Activated naive CD8-positive, alpha-beta T cell treated with anti-CD3 and anti-CD28 coated beads for 36 hours (primary cell): ENCODE data around the gene GABRD. TPM values are rescaled to one million over a fixed set of nuclear protein-coding genes. Genes with fewer than 3 reads are reported as not detected.

ENCODE experiments used
- DNase-seq: peaks from one replicate; pipeline ENCODE4 v3.0.0; 2021
- H3K27ac Mint-ChIP-seq: one replicate; pipeline ENCODE4 v1.8.0; 2022; ENCODE audit warnings: mild to moderate bottlenecking, moderate library complexity, mixed read lengths
- H3K27me3 Mint-ChIP-seq: one replicate; pipeline ENCODE4 v1.8.0; 2022; ENCODE audit warnings: mild to moderate bottlenecking, mixed read lengths
- H3K36me3 Mint-ChIP-seq: one replicate; pipeline ENCODE4 v1.8.0; 2021; ENCODE audit warnings: mild to moderate bottlenecking, mixed read lengths
- H3K4me1 Mint-ChIP-seq: one replicate; pipeline ENCODE4 v1.8.0; 2021; ENCODE audit warnings: mixed read lengths
- H3K4me3 Mint-ChIP-seq: one replicate; pipeline ENCODE4 v1.8.0; 2022; ENCODE audit warnings: mild to moderate bottlenecking, moderate library complexity, mixed read lengths
- H3K9me3 Mint-ChIP-seq: one replicate; pipeline ENCODE4 v1.8.0; 2022; ENCODE audit warnings: mixed read lengths
- total RNA-seq, 2 experiments: library from RNA; stranded (reverse); gene quantifications; one replicate each; pipeline ENCODE4 v1.2.3, GENCODE V29; 2021

Gene GABRD
- total RNA-seq, 2 experiments from 2014 or later, result not detected

DNA sequence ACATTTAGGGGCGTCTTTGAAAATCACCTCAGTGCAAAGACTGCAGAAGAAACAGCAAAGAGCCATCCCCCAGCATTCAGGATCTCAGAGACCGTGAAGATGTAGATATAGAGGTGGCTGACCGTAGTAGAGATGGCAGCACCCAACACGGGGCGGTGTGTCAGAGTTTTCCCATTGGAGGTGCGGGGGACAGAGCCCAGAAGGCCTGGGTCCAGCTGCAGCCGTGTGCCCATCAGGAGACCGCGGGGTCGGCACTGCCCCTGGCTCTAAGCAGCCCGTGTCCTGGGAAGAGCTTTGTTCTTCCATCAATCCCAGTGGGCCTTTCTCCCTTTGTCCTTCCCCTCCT lies 1.1 kb downstream of the GABRD start:
- Mint-ChIP-seq H3K27me3 (peaks cover 76% of the 10 kb centered on the region), H3K36me3 (no peaks in the 10 kb centered on the region), H3K9me3 (no peaks in the 10 kb centered on the region), H3K27ac (no peak overlapping the region), H3K4me3 (no peak overlapping the region), H3K4me1 (peaks cover 3% of the 10 kb centered on the region)
- DNase-seq, result no peak

- H3K36me3 Mint-ChIP-seq, result no peaks in the 10 kb centered on the region
- no peak for DNase-seq
- no peak overlapping the region for H3K27ac Mint-ChIP-seq
- H3K27me3 Mint-ChIP-seq, result peaks cover 65% of the 10 kb centered on the region
- no peak overlapping the region for H3K4me3 Mint-ChIP-seq
- H3K4me1 Mint-ChIP-seq, result peaks cover 3% of the 10 kb centered on the region
- no peaks in the 10 kb centered on the region for H3K9me3 Mint-ChIP-seq
These were observed 2.4 kb downstream of the GABRD start for GRCh38 chr1:2021550-2021949.

DNA sequence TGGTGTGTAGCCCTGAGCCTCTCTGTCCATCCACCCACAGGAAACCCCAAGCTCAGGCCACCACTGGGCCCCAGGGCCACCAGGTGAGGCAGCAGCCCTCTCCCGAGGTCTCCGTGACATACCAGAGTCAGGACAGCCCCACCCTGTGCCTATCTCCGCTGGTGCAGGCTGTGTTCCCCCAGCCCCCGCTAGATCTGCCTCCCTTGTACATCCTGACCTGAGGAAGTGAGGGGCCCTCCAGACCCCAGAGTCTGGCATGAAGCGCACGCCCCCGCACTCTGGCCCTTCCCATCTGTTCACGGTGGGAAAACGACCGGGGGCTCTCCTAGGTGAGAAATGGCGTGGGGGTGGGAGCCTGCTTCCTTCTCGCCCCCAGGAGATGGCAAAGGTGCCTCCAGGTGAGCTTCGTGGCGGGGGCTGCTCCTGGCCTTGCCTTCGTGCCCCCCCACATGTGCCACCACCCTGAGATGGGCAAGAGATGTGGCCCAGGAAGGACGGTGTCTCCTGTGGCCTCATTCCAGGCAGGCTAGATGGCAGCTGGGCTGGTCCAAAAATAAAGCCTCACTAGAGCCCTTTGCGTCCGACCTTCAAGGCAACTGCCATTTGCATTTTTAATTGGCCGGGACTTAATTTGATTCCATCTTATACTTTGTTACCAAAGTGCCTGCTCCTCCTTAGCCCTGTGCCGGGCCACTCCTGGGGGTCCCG lies 3.1 kb downstream of the GABRD start:
- Mint-ChIP-seq H3K36me3 (no peaks in the 10 kb centered on the region), H3K9me3 (no peaks in the 10 kb centered on the region), H3K27ac (no peak overlapping the region), H3K4me1 (peaks cover 3% of the 10 kb centered on the region), H3K4me3 (no peak overlapping the region), H3K27me3 (peaks cover 58% of the 10 kb centered on the region)
- DNase-seq, result no peak

GRCh38 chr1:2023187-2023586 lies 4.0 kb downstream of the GABRD start:
- Mint-ChIP-seq H3K27ac (no peak overlapping the region), H3K4me3 (no peak overlapping the region), H3K36me3 (no peaks in the 10 kb centered on the region), H3K4me1 (peaks cover 3% of the 10 kb centered on the region), H3K27me3 (peaks cover 49% of the 10 kb centered on the region), H3K9me3 (no peaks in the 10 kb centered on the region)
- DNase-seq, result no peak

DNA sequence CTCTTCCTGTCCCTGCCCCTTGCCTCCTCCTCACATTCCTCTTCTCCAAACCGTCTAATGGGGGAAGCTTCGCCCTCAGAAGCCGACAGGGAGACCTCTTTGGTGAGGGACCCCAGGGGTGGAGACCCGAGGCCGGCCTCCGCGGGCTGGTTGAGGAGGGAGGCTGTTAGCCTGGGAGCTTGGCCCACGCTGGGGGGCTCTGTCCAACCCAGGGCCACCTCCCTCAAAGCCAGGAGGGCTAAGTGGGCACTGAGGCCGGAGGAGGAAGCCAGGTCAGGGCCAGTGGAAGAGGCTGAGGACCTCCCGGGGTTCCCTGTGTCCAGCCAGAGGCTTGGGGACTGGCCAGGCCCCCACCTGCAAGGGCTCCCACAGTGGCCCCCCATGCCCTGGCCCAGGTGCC lies 5.3 kb downstream of the GABRD start:
- no peaks in the 10 kb centered on the region for H3K4me1 Mint-ChIP-seq
- H3K27ac Mint-ChIP-seq, result no peak overlapping the region
- H3K4me3 Mint-ChIP-seq, result no peak overlapping the region
- H3K9me3 Mint-ChIP-seq, result no peaks in the 10 kb centered on the region
- H3K27me3 Mint-ChIP-seq, result peaks cover 43% of the 10 kb centered on the region
- DNase-seq, result no peak
- no peaks in the 10 kb centered on the region for H3K36me3 Mint-ChIP-seq

DNA sequence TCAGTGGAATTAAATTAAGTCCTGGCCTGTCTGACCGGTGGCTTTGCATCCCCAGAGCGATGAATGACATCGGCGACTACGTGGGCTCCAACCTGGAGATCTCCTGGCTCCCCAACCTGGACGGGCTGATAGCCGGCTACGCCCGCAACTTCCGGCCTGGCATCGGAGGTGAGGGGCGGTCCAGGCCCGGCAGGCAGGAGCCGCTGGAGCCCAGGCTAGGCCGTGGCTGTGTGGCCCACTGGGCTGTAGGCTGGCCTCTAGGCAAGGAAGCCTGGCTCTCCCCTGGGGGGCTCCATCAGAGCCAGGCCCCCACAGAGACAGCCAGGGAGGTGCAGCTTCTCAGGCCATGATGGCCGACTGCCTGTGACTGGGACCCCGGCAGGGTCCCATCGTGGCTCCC lies 5.7 kb downstream of the GABRD start:
- H3K27me3 Mint-ChIP-seq, result peaks cover 41% of the 10 kb centered on the region
- no peak overlapping the region for H3K4me3 Mint-ChIP-seq
- no peaks in the 10 kb centered on the region for H3K36me3 Mint-ChIP-seq
- DNase-seq, result no peak
- H3K9me3 Mint-ChIP-seq, result no peaks in the 10 kb centered on the region
- H3K4me1 Mint-ChIP-seq, result no peaks in the 10 kb centered on the region
- no peak overlapping the region for H3K27ac Mint-ChIP-seq

DNA sequence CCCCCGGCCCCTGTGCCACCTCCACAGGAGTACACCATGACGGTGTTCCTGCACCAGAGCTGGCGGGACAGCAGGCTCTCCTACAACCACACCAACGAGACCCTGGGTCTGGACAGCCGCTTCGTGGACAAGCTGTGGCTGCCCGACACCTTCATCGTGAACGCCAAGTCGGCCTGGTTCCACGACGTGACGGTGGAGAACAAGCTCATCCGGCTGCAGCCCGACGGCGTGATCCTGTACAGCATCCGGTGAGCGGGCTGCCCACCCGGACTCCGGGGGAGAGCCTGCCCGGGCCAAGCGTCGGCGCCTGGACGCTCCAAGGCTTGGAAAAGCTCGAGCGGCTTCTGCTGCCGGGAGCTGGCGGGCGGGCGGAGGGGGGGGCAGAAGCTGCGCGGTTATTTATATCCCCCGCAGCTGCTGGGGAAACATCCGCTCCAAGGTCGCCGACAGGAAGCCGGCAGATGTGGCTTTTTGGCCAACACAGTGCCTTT lies 6.4 kb downstream of the GABRD start:
- DNase-seq, result no peak
- no peak overlapping the region for H3K27ac Mint-ChIP-seq
- H3K9me3 Mint-ChIP-seq, result no peaks in the 10 kb centered on the region
- no peak overlapping the region for H3K4me3 Mint-ChIP-seq
- peaks cover 34% of the 10 kb centered on the region for H3K27me3 Mint-ChIP-seq
- H3K36me3 Mint-ChIP-seq, result no peaks in the 10 kb centered on the region
- no peaks in the 10 kb centered on the region for H3K4me1 Mint-ChIP-seq

GRCh38 chr1:2027961-2028583 lies 8.9 kb downstream of the GABRD start:
- H3K9me3 Mint-ChIP-seq, result no peaks in the 10 kb centered on the region
- H3K4me1 Mint-ChIP-seq, result no peaks in the 10 kb centered on the region
- no peaks in the 10 kb centered on the region for H3K36me3 Mint-ChIP-seq
- peaks cover 10% of the 10 kb centered on the region for H3K27me3 Mint-ChIP-seq
- no peak overlapping the region for H3K27ac Mint-ChIP-seq
- no peak overlapping the region for H3K4me3 Mint-ChIP-seq
- DNase-seq, result no peak

DNA sequence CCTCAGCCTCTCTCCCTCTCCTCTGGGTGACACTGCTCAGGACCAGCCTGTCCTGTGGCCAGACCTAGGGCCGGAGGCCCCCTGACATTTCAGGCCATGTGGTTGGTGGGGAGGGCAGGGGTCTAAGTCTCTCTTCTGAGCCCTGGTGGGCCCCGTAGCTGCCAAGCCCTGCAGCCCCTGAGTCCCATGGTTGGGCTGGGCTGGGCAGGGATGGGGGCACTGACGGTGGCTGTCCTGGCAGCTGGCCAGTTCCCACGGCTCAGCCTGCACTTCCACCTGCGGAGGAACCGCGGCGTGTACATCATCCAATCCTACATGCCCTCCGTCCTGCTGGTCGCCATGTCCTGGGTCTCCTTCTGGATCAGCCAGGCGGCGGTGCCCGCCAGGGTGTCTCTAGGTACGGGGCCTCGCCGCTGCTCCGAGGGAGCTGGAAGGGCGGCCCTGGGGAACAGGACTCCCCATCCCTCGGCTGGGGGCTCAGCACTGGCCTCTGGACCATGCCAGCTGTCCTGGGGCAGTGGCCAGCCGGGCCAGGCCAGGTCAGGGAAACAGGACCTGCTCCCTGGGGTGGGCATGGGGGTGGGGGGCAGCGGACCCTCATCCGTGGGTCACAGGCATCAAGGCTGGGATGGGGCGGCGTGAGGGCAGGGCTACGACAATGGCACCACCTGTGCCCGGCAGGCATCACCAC lies 9.9 kb downstream of the GABRD start:
- Mint-ChIP-seq H3K36me3 (no peaks in the 10 kb centered on the region), H3K27me3 (peaks cover 1% of the 10 kb centered on the region), H3K27ac (no peak overlapping the region), H3K4me1 (no peaks in the 10 kb centered on the region), H3K4me3 (no peak overlapping the region), H3K9me3 (no peaks in the 10 kb centered on the region)
- DNase-seq, result no peak

GRCh38 chr1:2029561-2029960 lies 10.4 kb downstream of the GABRD start:
- no peaks in the 10 kb centered on the region for H3K27me3 Mint-ChIP-seq
- H3K4me1 Mint-ChIP-seq, result no peaks in the 10 kb centered on the region
- H3K9me3 Mint-ChIP-seq, result no peaks in the 10 kb centered on the region
- H3K27ac Mint-ChIP-seq, result no peak overlapping the region
- no peaks in the 10 kb centered on the region for H3K36me3 Mint-ChIP-seq
- no peak overlapping the region for H3K4me3 Mint-ChIP-seq
- no peak for DNase-seq

DNA sequence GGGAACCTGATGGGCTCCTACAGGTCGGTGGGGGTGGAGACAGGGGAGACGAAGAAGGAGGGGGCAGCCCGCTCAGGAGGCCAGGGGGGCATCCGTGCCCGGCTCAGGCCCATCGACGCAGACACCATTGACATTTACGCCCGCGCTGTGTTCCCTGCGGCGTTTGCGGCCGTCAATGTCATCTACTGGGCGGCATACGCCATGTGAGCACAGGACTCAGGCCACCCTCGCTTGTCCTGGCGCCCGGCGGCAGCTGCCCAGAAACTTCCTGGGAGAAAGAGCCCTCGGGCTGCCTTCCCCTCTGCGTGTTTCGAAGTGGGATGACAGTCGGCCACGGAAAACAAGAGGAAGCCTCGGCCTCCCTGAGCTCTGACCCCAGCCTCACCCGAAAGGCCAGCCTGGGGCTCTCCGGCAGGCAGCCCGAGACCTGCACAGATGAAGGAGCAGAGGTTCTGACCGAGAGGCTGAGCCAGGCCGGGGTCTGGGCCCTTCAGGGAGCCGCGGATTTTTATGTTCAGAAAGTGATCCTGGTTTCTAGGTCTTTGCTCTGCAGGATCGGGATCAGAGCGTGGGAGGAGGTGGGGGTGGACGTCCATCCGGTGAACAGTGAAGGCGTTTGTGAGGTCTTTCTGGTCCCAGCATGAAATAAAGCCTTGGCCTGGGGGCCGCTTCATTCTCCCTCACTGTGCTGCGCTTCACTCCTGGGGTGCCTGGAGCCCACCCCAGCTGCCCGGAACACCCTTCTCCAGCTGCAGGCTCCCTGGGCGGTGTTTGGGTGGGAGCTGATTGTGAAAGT lies 11.1 kb downstream of the GABRD start:
- no peaks in the 10 kb centered on the region for H3K36me3 Mint-ChIP-seq

GRCh38 chr1:2031546-2032540 lies 12.7 kb downstream of the GABRD start:
- no peaks in the 10 kb centered on the region for H3K9me3 Mint-ChIP-seq
- no peaks in the 10 kb centered on the region for H3K27me3 Mint-ChIP-seq
- no peaks in the 10 kb centered on the region for H3K4me1 Mint-ChIP-seq
- no peak overlapping the region for H3K27ac Mint-ChIP-seq
- H3K4me3 Mint-ChIP-seq, result no peak overlapping the region
- DNase-seq, result no peak
- no peaks in the 10 kb centered on the region for H3K36me3 Mint-ChIP-seq

More for the DNA sequence above, 11.1 kb downstream of the GABRD start:
- Mint-ChIP-seq H3K27ac (no peak overlapping the region), H3K9me3 (no peaks in the 10 kb centered on the region), H3K4me1 (no peaks in the 10 kb centered on the region), H3K4me3 (no peak overlapping the region), H3K27me3 (no peaks in the 10 kb centered on the region)
- DNase-seq, result no peak

GRCh38 chr1:2032737-2033136 lies 13.6 kb downstream of the GABRD start:
- Mint-ChIP-seq H3K27ac (no peak overlapping the region), H3K36me3 (no peaks in the 10 kb centered on the region), H3K27me3 (no peaks in the 10 kb centered on the region), H3K9me3 (no peaks in the 10 kb centered on the region), H3K4me3 (no peak overlapping the region), H3K4me1 (no peaks in the 10 kb centered on the region)
- no peak for DNase-seq

- DNase-seq, result no peak
- Mint-ChIP-seq H3K27ac (no peak overlapping the region), H3K4me3 (no peak overlapping the region), H3K36me3 (no peaks in the 10 kb centered on the region), H3K9me3 (no peaks in the 10 kb centered on the region), H3K27me3 (no peaks in the 10 kb centered on the region), H3K4me1 (no peaks in the 10 kb centered on the region)
These were observed 14.0 kb downstream of the GABRD start for GRCh38 chr1:2033165-2033564.
